Epithelial cell of esophagus (primary cell): Measurements from ENCODE around the gene NRP2.

Experiments
- DNase-seq: peaks from one replicate; pipeline ENCODE4 v3.0.0; 2010; ENCODE audit warnings: low read depth
- H3K4me3 ChIP-seq: 2 replicates; pipeline ENCODE4 v1.5.1; 2011; ENCODE audit warnings: mild to moderate bottlenecking, low read length, control low read depth
- CTCF ChIP-seq: IDR thresholded peaks from 2 replicates; pipeline ENCODE4 v1.5.1; 2011; ENCODE audit warnings: low read depth, mild to moderate bottlenecking, low read length, control low read depth, inconsistent platforms; ENCODE audit not compliant: insufficient read depth; ENCODE audit errors: missing control alignments

Gene NRP2

DNA sequence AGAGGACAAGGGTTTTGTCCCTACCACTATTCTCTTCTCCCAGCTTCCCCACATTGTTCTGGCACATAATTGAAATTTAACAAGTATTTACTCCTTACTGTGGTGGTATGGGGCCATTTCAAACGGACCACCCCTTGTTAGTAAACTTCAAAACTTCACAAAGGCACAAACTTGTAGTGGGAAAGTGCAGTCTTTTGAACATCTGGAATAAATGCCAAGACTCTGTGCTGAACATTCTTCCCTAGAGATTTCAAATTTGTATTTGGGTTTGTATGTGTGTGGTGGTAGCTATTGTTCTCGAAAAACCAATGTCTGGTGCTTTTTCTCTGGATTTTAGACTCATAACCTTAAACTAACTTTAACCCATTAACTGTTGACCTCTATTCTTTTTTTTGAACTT is 151.6 kb downstream of the NRP2 start:
- no peak for DNase-seq
- no peak overlapping the region for H3K4me3 ChIP-seq
- TF ChIP-seq CTCF: no peak

DNA sequence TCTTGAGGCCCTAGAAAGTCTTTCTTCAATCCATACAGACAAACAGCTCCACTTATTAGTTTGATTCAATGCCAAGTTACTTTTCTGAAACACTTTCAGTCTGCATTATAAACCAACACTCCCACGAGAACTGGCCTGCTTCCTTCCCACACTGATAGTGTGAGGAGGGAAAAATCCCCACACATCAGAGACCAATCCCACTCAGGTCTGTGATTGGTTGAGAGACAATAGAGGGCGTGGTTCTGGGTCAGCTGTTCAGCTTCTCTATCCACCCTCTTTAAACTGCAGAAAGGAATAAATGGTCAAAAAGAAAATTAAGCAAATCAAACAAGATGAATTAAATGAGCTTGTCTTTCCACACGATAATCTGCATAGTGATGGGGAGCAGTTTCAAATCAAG is 152.5 kb downstream of the NRP2 start:
- no peak for TF ChIP-seq CTCF
- no peak for DNase-seq

DNA sequence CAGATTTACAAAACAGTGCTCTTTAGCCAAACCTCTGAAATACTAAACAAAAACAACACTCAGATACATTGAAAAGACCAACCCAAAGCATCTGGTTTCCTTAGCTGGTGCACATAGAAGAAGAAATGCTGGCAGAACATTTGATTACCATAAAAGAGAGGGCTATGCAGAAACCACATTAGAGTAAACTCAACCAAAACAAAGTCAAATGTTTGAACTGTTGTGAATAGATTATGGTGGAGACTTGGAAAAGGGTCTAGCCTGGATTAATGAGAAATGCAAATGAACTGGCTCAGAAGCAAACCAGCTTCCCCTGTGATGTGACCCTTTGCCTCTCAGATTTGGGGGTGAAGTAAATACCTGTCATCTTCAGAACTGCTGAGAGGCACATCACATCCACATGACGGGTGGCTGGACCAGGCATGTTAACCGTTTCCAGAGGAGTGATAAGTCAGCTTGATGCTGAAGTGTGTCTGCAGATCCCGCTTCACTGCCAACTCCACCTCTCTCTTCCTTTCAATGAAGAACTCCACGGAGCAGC is 153.0 kb downstream of the NRP2 start:
- no peak overlapping the region for H3K4me3 ChIP-seq
- no peak for TF ChIP-seq CTCF
- no peak for DNase-seq

More for the DNA sequence above, 152.5 kb downstream of the NRP2 start:
- no peak overlapping the region for H3K4me3 ChIP-seq

DNA sequence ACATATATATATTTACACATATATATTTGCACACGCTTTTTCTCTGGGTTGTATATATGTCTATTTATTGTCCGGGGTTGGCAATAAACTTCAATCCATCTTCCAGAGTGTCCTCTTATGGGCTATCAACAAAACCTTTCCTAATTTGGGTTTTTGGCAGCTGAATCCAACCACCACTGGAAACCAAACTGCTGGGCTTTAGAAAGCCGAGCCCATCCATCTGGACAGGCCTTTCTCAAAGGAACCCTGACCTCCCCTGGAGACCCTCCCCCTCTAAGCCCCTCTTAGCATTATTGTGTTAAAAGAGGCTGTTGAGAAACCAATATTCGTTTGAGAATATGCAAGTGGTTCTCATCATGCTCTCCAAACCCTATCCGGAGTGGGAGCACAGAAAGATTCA is 153.6 kb downstream of the NRP2 start:
- TF ChIP-seq CTCF: no peak
- DNase-seq: no peak
- H3K4me3 ChIP-seq: no peak overlapping the region

DNA sequence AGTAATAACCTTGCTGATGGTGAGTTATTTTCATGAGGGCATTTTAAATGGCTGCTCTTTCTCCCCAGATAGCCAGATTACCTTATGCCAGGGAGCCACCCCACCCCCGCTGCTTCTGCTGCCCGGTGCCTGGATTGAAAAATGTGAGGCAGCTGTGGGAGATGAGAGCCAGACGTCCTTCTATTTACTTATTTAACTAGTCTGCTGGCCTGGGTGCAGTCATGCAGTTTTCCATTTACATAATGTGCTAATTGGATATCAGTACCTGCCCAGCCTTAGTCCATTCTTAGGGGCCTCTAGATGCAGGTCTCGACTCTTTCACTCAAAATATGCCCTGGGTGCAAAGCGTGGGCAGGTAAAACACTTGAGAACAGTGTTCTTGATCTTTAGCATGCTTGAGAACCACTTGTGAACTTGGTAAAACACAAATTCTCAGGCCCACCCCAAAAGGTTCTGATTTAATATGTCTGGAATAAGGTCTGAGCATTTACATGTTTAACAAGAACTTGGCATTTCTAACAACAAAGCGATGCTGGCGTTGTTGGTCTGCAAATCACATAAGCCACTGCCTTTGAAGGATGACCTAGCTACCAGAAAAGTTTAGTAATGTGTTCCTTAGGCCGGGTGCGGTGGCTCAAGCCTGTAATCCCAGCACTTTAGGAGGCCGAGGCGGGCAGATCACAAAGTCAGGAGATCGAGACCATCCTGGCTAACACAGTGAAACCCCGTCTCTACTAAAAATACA is 154.3 kb downstream of the NRP2 start:
- no peak for DNase-seq
- no peak overlapping the region for H3K4me3 ChIP-seq
- TF ChIP-seq CTCF: no peak

DNA sequence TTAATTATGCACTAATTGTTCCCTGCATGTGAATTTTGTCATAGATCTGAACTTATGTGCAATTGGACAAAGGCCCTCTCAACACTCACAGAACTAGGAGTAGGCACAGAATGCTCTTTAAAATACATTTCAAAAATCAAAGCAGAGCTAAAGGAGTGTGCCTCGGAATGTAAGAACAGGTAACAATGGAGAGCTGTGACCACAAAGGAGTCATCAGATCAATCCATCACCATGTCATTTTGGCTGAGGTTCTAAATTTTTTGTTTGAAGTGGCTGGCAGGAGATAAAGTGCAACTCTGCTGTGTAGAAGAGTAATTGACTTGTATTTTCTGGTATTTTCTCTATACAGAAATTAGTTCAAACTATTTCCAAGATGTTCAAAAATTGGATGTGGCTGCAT is 155.4 kb downstream of the NRP2 start:
- no peak for DNase-seq
- no peak for TF ChIP-seq CTCF
- H3K4me3 ChIP-seq: no peak overlapping the region

- no peak overlapping the region for H3K4me3 ChIP-seq
- TF ChIP-seq CTCF: no peak
- DNase-seq: no peak
Measured at GRCh38 chr2:205845446-205845845, 163.1 kb downstream of the NRP2 start.
